Thoracic aorta (tissue), 2 donors: ENCODE results near the gene UTP3. TPM values are rescaled to one million over a fixed set of nuclear protein-coding genes. Genes with fewer than 3 reads are reported as not detected.
"Not testable (repeated sequence)": the region's sequence is repeated elsewhere in the genome, so short reads cannot be mapped to it uniquely, and the experiment has no call there.

Source experiments
- ATAC-seq: fragments of 150-250 bp; one replicate; pipeline ENCODE4 v1.8.0; 2017; ENCODE audit warnings: low read depth; ENCODE audit not compliant: insufficient number of reproducible peaks, low FRiP score
- DNase-seq: peaks from one replicate; pipeline ENCODE4 v3.0.0-alpha.2; 2020; ENCODE audit warnings: low spot score
- H3K27ac ChIP-seq, 2 donors: fragments of 200-600 bp; sonication (generic); 1 replicate in 1 of 2; 2 replicates in 1 of 2; pipeline ENCODE4 v1.5.1; 2016; ENCODE audit warnings: mild to moderate bottlenecking in 2 of 2, moderate library complexity in 2 of 2
- H3K27me3 ChIP-seq: fragments of 200-600 bp; sonication (generic); replicated peaks from 2 replicates; pipeline ENCODE4 v1.6.0; 2016; ENCODE audit warnings: mild to moderate bottlenecking; ENCODE audit not compliant: insufficient read depth
- H3K36me3 ChIP-seq: fragments of 200-600 bp; sonication (generic); one replicate; pipeline ENCODE4 v1.5.1; 2016
- H3K4me1 ChIP-seq, 2 donors: fragments of 200-600 bp; sonication (generic); 1 replicate in 1 of 2; 2 replicates in 1 of 2; pipeline versions ENCODE4 v1.5.1 to v1.6.0; 2016; ENCODE audit warnings: low read depth in 2 of 2, mild to moderate bottlenecking in 1 of 2; ENCODE audit not compliant: control insufficient read depth in 1 of 2
- H3K4me3 ChIP-seq: fragments of 200-600 bp; sonication (generic); 2 replicates; pipeline ENCODE4 v1.5.1; 2016; ENCODE audit warnings: mild to moderate bottlenecking
- H3K9me3 ChIP-seq: fragments of 200-600 bp; sonication (generic); 2 replicates; pipeline ENCODE4 v1.5.1; 2016
- total RNA-seq, 2 donors: library from RNA; depleted of rRNA; stranded (reverse); fragments of >200 nt; gene quantifications; one replicate each; pipeline versions ENCODE4 v1.1.0 to v1.2.3, GENCODE V29; 2016
- TF ChIP-seq, protein P1 (sequence below): fragments of 200-600 bp; sonication (generic); IDR thresholded peaks from one replicate; pipeline ENCODE4 v1.5.1; 2019; ENCODE audit warnings: antibody characterized with exemption

The UTP3 gene
- total RNA-seq, 2 donors from 2014 or later = 15.2 to 32.6 TPM

DNA sequence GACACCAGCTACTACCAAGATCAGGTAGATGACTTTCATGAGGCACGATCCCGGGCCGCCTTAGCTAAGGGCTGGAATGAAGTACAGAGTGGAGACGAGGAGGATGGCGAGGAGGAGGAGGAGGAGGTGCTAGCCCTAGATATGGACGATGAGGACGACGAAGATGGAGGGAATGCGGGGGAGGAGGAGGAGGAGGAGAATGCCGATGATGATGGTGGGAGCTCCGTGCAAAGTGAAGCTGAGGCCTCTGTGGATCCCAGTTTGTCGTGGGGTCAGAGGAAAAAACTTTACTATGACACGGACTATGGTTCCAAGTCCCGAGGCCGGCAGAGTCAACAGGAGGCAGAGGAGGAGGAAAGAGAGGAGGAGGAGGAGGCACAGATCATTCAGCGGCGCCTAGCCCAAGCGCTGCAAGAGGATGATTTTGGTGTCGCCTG lies 481 bp downstream of the UTP3 start:
- TF ChIP-seq, protein P1, sequence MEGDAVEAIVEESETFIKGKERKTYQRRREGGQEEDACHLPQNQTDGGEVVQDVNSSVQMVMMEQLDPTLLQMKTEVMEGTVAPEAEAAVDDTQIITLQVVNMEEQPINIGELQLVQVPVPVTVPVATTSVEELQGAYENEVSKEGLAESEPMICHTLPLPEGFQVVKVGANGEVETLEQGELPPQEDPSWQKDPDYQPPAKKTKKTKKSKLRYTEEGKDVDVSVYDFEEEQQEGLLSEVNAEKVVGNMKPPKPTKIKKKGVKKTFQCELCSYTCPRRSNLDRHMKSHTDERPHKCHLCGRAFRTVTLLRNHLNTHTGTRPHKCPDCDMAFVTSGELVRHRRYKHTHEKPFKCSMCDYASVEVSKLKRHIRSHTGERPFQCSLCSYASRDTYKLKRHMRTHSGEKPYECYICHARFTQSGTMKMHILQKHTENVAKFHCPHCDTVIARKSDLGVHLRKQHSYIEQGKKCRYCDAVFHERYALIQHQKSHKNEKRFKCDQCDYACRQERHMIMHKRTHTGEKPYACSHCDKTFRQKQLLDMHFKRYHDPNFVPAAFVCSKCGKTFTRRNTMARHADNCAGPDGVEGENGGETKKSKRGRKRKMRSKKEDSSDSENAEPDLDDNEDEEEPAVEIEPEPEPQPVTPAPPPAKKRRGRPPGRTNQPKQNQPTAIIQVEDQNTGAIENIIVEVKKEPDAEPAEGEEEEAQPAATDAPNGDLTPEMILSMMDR = no peak
- ATAC-seq (no peak), DNase-seq (no peak)
- peaks cover 9 to 34% of the 10 kb centered on the region in 2 donors for H3K4me1 ChIP-seq
- peak overlapping the region; percentile 83 to 99 for H3K27ac ChIP-seq
- peak overlapping the region; percentile 94 for H3K4me3 ChIP-seq
- no peaks in the 10 kb centered on the region for H3K27me3 ChIP-seq
- H3K9me3 ChIP-seq = no peaks in the 10 kb centered on the region
- H3K36me3 ChIP-seq = peaks cover 3% of the 10 kb centered on the region

DNA sequence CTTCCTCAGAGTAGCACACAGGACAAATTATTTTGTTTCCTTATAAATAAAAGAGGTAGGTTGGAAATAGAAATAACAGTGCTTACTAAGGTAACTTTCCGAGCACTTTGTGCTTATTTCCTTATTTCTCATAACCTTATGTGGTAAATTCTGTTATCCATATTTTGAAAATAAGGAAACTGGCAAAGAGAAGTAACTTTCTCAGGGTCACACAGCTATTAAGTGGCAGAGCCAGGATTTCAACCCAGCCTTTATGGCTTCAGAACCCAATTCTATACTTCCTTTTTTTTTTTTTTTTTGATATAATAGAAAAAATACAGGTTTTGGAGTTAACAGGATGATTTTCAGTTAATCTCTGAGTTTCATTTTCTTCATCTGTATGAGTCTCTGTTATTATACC lies 3.3 kb downstream of the UTP3 start:
- ATAC-seq = no peak
- DNase-seq = no peak
- no peak overlapping the region for H3K4me3 ChIP-seq
- peaks cover 4% of the 10 kb centered on the region for H3K36me3 ChIP-seq
- no peaks in the 10 kb centered on the region for H3K9me3 ChIP-seq
- TF ChIP-seq, protein P1 = no peak
- H3K27me3 ChIP-seq = no peaks in the 10 kb centered on the region
- H3K27ac ChIP-seq = no peak overlapping the region
- peaks cover 9 to 34% of the 10 kb centered on the region in 2 donors for H3K4me1 ChIP-seq

DNA sequence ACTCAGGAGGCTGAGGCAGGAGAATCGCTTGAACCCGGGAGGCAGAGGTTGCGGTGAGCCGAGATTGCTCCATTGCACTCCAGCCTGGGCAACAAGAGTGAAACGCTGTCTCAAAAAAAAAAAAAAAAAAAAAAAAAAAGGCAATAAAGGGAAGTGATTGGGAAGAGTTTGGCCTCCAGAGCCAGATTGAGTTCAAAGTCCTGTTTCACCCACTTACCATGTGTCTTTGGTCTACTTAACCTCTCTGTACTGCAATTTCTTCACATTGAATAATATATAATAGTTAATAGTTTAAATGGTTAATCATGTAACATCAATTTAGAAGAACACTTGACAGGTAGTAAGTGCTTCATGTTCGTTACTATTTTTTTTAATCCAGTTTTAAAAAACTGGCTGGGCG lies 6.3 kb downstream of the UTP3 start:
- H3K4me1 ChIP-seq = peaks cover 3 to 22% of the 10 kb centered on the region in 2 donors
- H3K36me3 ChIP-seq, ATAC-seq: not testable (repeated sequence)

DNA sequence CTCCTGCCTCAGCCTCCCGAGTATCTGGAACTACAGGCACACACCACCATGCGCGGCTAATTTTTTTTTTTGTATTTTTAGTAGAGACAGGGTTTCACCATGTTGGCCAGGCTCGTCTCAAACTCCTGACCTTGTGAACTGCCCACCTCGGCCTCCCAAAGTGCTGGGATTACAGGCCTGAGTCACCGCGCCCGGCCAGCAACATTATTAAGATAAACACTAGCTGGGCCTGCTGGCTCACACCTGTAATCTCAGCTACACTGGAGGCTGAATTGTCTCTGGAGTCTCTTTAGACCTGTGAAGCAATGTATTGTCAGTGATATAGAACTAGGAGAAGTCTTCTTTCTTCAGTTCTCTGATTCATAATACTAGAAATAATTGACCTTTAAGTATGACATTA lies 10.1 kb downstream of the UTP3 start:
- not testable (repeated sequence) for DNase-seq, H3K36me3 ChIP-seq, H3K27ac ChIP-seq, H3K9me3 ChIP-seq, H3K4me3 ChIP-seq, H3K4me1 ChIP-seq, H3K27me3 ChIP-seq, ATAC-seq

More for the DNA sequence above, 6.3 kb downstream of the UTP3 start:
- not testable (repeated sequence) for H3K27me3 ChIP-seq, H3K27ac ChIP-seq, H3K9me3 ChIP-seq, H3K4me3 ChIP-seq, DNase-seq

DNA sequence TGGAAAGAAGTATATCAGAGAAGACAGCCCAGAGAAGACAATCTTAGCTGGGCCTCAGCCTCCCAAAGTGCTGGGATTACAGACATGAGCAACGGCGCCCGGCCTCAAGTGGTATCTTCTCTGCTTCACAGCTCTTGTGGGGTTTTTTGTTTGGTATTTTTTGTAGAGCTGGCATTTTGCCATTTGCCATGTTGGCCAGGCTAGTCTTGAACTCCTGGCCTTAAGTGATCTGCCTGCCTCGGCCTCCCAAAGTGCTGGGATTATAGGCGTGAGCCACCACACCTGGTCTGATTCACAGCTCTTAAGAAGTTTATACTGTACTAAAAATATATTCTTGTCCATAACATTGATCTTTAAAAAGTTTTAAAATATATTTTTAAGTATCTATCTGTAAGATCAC lies 12.4 kb downstream of the UTP3 start:
- H3K4me3 ChIP-seq = no peak overlapping the region
- H3K36me3 ChIP-seq = no peaks in the 10 kb centered on the region
- H3K9me3 ChIP-seq = no peaks in the 10 kb centered on the region
- no peak overlapping the region for H3K27ac ChIP-seq
- H3K4me1 ChIP-seq = no peaks in the 10 kb centered on the region
- DNase-seq (no peak), ATAC-seq (no peak)
- no peaks in the 10 kb centered on the region for H3K27me3 ChIP-seq
- TF ChIP-seq, protein P1 = no peak

DNA sequence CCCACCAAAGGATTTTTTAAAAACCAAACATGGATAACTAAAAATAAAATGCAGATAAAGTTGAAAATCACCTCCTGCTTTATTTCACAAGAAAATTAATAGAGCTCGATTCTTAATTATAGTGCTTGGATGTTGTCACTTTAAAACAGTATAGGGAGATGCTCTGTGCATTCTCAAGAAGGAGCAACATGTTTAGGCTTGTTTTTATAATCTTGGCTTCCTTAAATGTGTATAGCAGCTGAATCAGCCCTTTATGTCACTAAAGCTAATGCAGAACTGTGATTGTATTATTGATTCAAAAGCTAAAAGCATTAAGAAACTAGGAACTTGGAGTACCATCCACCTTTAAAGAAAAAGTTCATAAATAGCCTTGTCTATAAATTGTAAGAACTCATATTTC lies 12.9 kb downstream of the UTP3 start:
- Histone ChIP-seq H3K9me3 (no peaks in the 10 kb centered on the region), H3K27me3 (no peaks in the 10 kb centered on the region), H3K4me1 (peaks cover 2 to 3% of the 10 kb centered on the region in 2 donors), H3K27ac (no peak overlapping the region), H3K4me3 (no peak overlapping the region), H3K36me3 (no peaks in the 10 kb centered on the region)
- ATAC-seq (no peak), DNase-seq (no peak)
- TF ChIP-seq, protein P1 = no peak

DNA sequence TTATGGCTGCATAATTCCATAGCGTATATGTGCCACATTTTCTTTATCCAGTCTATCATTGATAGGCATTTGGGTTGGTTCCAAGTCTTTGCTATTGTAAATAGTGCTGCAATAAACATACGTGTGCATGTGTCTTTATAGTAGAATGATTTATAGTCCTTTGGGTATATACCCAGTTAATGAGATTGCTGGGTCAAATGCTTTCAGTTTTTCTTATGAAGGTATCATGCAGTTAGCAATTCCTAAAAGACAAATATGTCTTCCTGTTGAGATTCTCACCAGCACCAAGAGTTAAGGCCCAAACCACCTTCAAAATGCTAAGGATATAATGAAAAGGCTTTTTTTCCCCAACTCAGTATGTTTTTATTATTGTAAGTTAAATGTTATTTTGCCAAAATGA lies 14.3 kb downstream of the UTP3 start:
- H3K4me3 ChIP-seq, H3K9me3 ChIP-seq, DNase-seq, H3K27me3 ChIP-seq, H3K36me3 ChIP-seq, ATAC-seq, H3K27ac ChIP-seq: not testable (repeated sequence)
- H3K4me1 ChIP-seq = peaks cover 10 to 15% of the 10 kb centered on the region in 2 donors
